GM03348 (cell line): ENCODE data around the gene ABCF3.
"Not testable (repeated sequence)": the region's sequence is repeated elsewhere in the genome, so short reads cannot be mapped to it uniquely, and the experiment has no call there.

Experiments
- DNase-seq: peaks from one replicate; pipeline ENCODE4 v3.0.0; 2012; ENCODE audit warnings: low spot score

The ABCF3 gene

GRCh38 chr3:184186184-184186901 lies at the start of gene ABCF3:
Gene ABCF3, plus strand, starts transcription at chr3:184186199. Its CDS starts 9 bp downstream, at chr3:184186208.
- peak; percentile 52 for DNase-seq

GRCh38 chr3:184140436-184140835 lies 45.6 kb upstream of the ABCF3 start:
- no peak for DNase-seq

GRCh38 chr3:184142199-184142598 lies 43.8 kb upstream of the ABCF3 start:
- DNase-seq = no peak

- DNase-seq = no peak
These were observed 42.7 kb upstream of the ABCF3 start for GRCh38 chr3:184143327-184143726.

GRCh38 chr3:184144505-184144904 lies 41.5 kb upstream of the ABCF3 start:
- DNase-seq = no peak

- DNase-seq = peak; percentile 34
These were observed 40.9 kb upstream of the ABCF3 start for GRCh38 chr3:184145111-184145524.

- DNase-seq = no peak
These were observed 40.2 kb upstream of the ABCF3 start for GRCh38 chr3:184145751-184146270.

GRCh38 chr3:184148076-184148475 lies 37.9 kb upstream of the ABCF3 start:
- no peak for DNase-seq

GRCh38 chr3:184149123-184149522 lies 36.9 kb upstream of the ABCF3 start:
- DNase-seq = no peak

- DNase-seq = not testable (repeated sequence)
These were observed 36.2 kb upstream of the ABCF3 start for GRCh38 chr3:184149770-184150169.

GRCh38 chr3:184154885-184155643 lies 30.9 kb upstream of the ABCF3 start, which contains the start of gene DVL3:
Gene DVL3, plus strand, starts transcription at chr3:184155377. Its CDS starts 259 bp downstream, at chr3:184155636.
- DNase-seq = peak; percentile 94

GRCh38 chr3:184155644-184156521 lies 30.1 kb upstream of the ABCF3 start:
- DNase-seq = peak; percentile 57

GRCh38 chr3:184156522-184156955 lies 29.5 kb upstream of the ABCF3 start:
- DNase-seq = peak; percentile 84

- peak; percentile 24 for DNase-seq
These were observed 28.8 kb upstream of the ABCF3 start for GRCh38 chr3:184157206-184157605.

- DNase-seq = no peak
These were observed 27.6 kb upstream of the ABCF3 start for GRCh38 chr3:184158404-184158803.

- DNase-seq = no peak
These were observed 25.5 kb upstream of the ABCF3 start for GRCh38 chr3:184160456-184160855.

GRCh38 chr3:184162571-184163070 lies 23.4 kb upstream of the ABCF3 start:
- DNase-seq = not testable (repeated sequence)

GRCh38 chr3:184164648-184165330 lies 21.2 kb upstream of the ABCF3 start:
- DNase-seq = no peak

GRCh38 chr3:184165543-184165942 lies 20.5 kb upstream of the ABCF3 start:
- no peak for DNase-seq

- no peak for DNase-seq
These were observed 19.3 kb upstream of the ABCF3 start for GRCh38 chr3:184166671-184167070.

- DNase-seq = no peak
These were observed 18.2 kb upstream of the ABCF3 start for GRCh38 chr3:184167786-184168185.
